Muscle layer of duodenum (tissue), 2 donors: ENCODE data around the gene ALDH3A2.
A peak's percentile ranks its signal among the peaks of the same experiment; 100 is the strongest.

Source experiments
- H3K27ac ChIP-seq: one replicate; pipeline ENCODE4 v1.7.0; 2013; ENCODE audit warnings: mild to moderate bottlenecking, low read length
- H3K27me3 ChIP-seq: one replicate; pipeline ENCODE4 v1.7.0; 2013; ENCODE audit warnings: low read depth, mild to moderate bottlenecking, control low read depth, low read length
- H3K36me3 ChIP-seq, 2 donors: one replicate each; pipeline ENCODE4 v1.7.0; 2013; ENCODE audit warnings: low read length in 2 of 2, control low read depth in 1 of 2, mild to moderate bottlenecking in 1 of 2; ENCODE audit not compliant: insufficient read depth in 2 of 2, control insufficient read depth in 1 of 2
- H3K4me1 ChIP-seq, 2 donors: one replicate each; pipeline ENCODE4 v1.7.0; 2013; ENCODE audit warnings: low read length in 2 of 2, mild to moderate bottlenecking in 2 of 2, control low read depth in 1 of 2, moderate library complexity in 1 of 2; ENCODE audit not compliant: insufficient read depth in 2 of 2, control insufficient read depth in 1 of 2
- H3K4me3 ChIP-seq, 2 donors: one replicate each; pipeline ENCODE4 v1.7.0; 2013; ENCODE audit warnings: low read length in 2 of 2, low read depth in 1 of 2, mild to moderate bottlenecking in 1 of 2
- H3K9me3 ChIP-seq, 2 donors: one replicate each; pipeline ENCODE4 v1.7.0; 2013; ENCODE audit warnings: low read length in 2 of 2, control low read depth in 1 of 2, mild to moderate bottlenecking in 1 of 2; ENCODE audit not compliant: control insufficient read depth in 1 of 2
- donor health status: healthy.

Gene ALDH3A2

GRCh38 chr17:19630661-19631060 is 17.9 kb upstream of the ALDH3A2 start:
- Histone ChIP-seq H3K27ac (no peak overlapping the region), H3K9me3 (no peaks in the 10 kb centered on the region), H3K36me3 (no peaks in the 10 kb centered on the region), H3K4me3 (no peak overlapping the region), H3K27me3 (no peaks in the 10 kb centered on the region), H3K4me1 (no peaks in the 10 kb centered on the region)

DNA sequence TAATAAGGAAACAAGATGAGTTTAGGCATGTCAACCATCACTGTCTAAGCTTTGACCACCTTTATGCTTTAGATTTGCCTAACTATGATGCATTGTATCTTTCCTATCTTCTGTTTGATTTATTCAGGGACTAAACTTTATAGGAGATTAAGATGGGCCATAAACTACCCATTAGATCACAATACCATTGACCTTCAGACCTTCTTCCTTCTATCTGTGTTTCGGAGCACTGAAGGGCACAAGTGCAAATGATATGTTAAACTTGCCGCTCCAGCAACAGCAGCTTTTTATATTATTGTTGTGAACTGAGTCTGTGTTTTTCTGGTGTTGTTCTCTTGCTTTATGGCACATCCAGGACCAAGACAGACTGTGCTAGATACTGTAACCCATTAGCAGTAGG is 16.6 kb upstream of the ALDH3A2 start:
- no peaks in the 10 kb centered on the region for H3K4me1 ChIP-seq
- H3K27ac ChIP-seq = no peak overlapping the region
- H3K9me3 ChIP-seq = no peaks in the 10 kb centered on the region
- H3K27me3 ChIP-seq = no peaks in the 10 kb centered on the region
- H3K36me3 ChIP-seq = no peaks in the 10 kb centered on the region
- no peak overlapping the region for H3K4me3 ChIP-seq

GRCh38 chr17:19641687-19642372 is 6.7 kb upstream of the ALDH3A2 start:
- Histone ChIP-seq H3K27ac (no peak overlapping the region), H3K4me1 (peaks cover 0 to 7% of the 10 kb centered on the region in 2 donors), H3K36me3 (no peaks in the 10 kb centered on the region), H3K4me3 (no peak overlapping the region), H3K27me3 (no peaks in the 10 kb centered on the region), H3K9me3 (no peaks in the 10 kb centered on the region)

- H3K27ac ChIP-seq = no peak overlapping the region
- H3K4me1 ChIP-seq = peaks cover 5 to 13% of the 10 kb centered on the region in 2 donors
- no peaks in the 10 kb centered on the region for H3K9me3 ChIP-seq
Observed at GRCh38 chr17:19642373-19642893, 6.1 kb upstream of the ALDH3A2 start.

GRCh38 chr17:19644493-19645210 is 3.9 kb upstream of the ALDH3A2 start:
- H3K27ac ChIP-seq = no peak overlapping the region

More at GRCh38 chr17:19642373-19642893, 6.1 kb upstream of the ALDH3A2 start:
- no peak overlapping the region for H3K4me3 ChIP-seq
- no peaks in the 10 kb centered on the region for H3K27me3 ChIP-seq
- H3K36me3 ChIP-seq = no peaks in the 10 kb centered on the region

GRCh38 chr17:19645734-19646201 is 2.8 kb upstream of the ALDH3A2 start:
- Histone ChIP-seq H3K4me3 (no peak overlapping the region), H3K9me3 (no peaks in the 10 kb centered on the region), H3K27ac (no peak overlapping the region), H3K4me1 (peaks cover 14 to 26% of the 10 kb centered on the region in 2 donors), H3K27me3 (no peaks in the 10 kb centered on the region), H3K36me3 (peaks cover 0 to 4% of the 10 kb centered on the region in 2 donors)

More at GRCh38 chr17:19644493-19645210, 3.9 kb upstream of the ALDH3A2 start:
- no peaks in the 10 kb centered on the region for H3K27me3 ChIP-seq
- H3K36me3 ChIP-seq = peaks cover 0 to 4% of the 10 kb centered on the region in 2 donors
- no peaks in the 10 kb centered on the region for H3K9me3 ChIP-seq
- no peak overlapping the region for H3K4me3 ChIP-seq
- H3K4me1 ChIP-seq = peaks cover 13 to 16% of the 10 kb centered on the region in 2 donors

GRCh38 chr17:19646788-19647696 is 1.5 kb upstream of the ALDH3A2 start:
- Histone ChIP-seq H3K27ac (peak overlapping the region; percentile 97), H3K4me1 (peaks cover 20 to 39% of the 10 kb centered on the region in 2 donors), H3K4me3 (peak overlapping the region; percentile 82 to 96), H3K9me3 (no peaks in the 10 kb centered on the region), H3K36me3 (peaks cover 0 to 4% of the 10 kb centered on the region in 2 donors), H3K27me3 (no peaks in the 10 kb centered on the region)

- peak overlapping the region; percentile 82 to 96 for H3K4me3 ChIP-seq
- H3K9me3 ChIP-seq = no peaks in the 10 kb centered on the region
- peaks cover 0 to 4% of the 10 kb centered on the region in 2 donors for H3K36me3 ChIP-seq
- peaks cover 21 to 40% of the 10 kb centered on the region in 2 donors for H3K4me1 ChIP-seq
- H3K27me3 ChIP-seq = no peaks in the 10 kb centered on the region
- peak overlapping the region; percentile 97 for H3K27ac ChIP-seq
Observed at GRCh38 chr17:19647697-19648474, 665 bp upstream of the ALDH3A2 start.

GRCh38 chr17:19649274-19649541 is 657 bp downstream of the ALDH3A2 start:
- peak overlapping the region; percentile 58 for H3K27ac ChIP-seq
- peak overlapping the region; percentile 82 to 96 for H3K4me3 ChIP-seq
- H3K4me1 ChIP-seq = peaks cover 21 to 40% of the 10 kb centered on the region in 2 donors
- no peaks in the 10 kb centered on the region for H3K9me3 ChIP-seq
- no peaks in the 10 kb centered on the region for H3K27me3 ChIP-seq
- H3K36me3 ChIP-seq = peaks cover 0 to 6% of the 10 kb centered on the region in 2 donors

DNA sequence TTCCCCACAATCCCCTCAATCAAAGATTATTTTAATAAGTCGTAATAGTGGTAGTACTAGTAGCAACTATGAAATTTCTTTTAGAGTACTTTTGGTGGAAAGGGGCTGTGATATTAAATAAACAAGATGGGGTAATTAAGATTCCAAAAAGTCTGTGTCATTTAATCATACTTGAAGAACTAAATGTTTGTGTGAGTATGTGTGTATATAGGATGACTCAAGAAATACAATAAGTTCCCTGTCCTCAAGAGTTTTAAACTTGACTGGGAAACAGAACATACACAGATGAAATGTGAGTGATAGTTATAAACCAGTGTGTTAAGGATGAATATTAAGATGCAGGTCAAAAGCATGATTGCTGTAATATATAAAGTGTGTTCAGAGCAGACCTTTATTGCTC is 2.3 kb downstream of the ALDH3A2 start:
- Histone ChIP-seq H3K4me1 (peaks cover 21 to 34% of the 10 kb centered on the region in 2 donors), H3K27ac (no peak overlapping the region), H3K36me3 (peaks cover 9 to 20% of the 10 kb centered on the region in 2 donors), H3K27me3 (no peaks in the 10 kb centered on the region), H3K4me3 (peak overlapping the region; percentile 13 to 21), H3K9me3 (no peaks in the 10 kb centered on the region)
